Lower lobe of right lung (tissue), 2 donors: ENCODE data around the gene NKAPL. TPM values are rescaled to one million over a fixed set of nuclear protein-coding genes. Genes with fewer than 3 reads are reported as not detected.
"Not testable (repeated sequence)": the region's sequence is repeated elsewhere in the genome, so short reads cannot be mapped to it uniquely, and the experiment has no call there.

Experiments
- ATAC-seq, 2 donors: fragments of 200-7000 bp; cut with Tn5 transposase; one replicate each; pipeline ENCODE4 v1.9.1; 2020 to 2022; ENCODE audit warnings: mild to moderate bottlenecking in 2 of 2, moderate library complexity in 2 of 2
- DNase-seq: peaks from one replicate; pipeline ENCODE4 v3.0.0-alpha.2; 2020
- H3K27ac ChIP-seq: fragments of 200-600 bp; one replicate; pipeline ENCODE4 v1.8.0; 2022
- H3K27me3 ChIP-seq: fragments of 200-600 bp; one replicate; pipeline ENCODE4 v1.8.0; 2022; ENCODE audit warnings: low read depth
- H3K36me3 ChIP-seq: fragments of 200-600 bp; one replicate; pipeline ENCODE4 v1.8.0; 2022; ENCODE audit warnings: mild to moderate bottlenecking
- H3K4me1 ChIP-seq: fragments of 200-600 bp; one replicate; pipeline ENCODE4 v1.8.0; 2022
- H3K4me3 ChIP-seq: fragments of 200-600 bp; one replicate; pipeline ENCODE4 v1.8.0; 2022; ENCODE audit warnings: mild to moderate bottlenecking
- H3K9me3 ChIP-seq: fragments of 200-600 bp; one replicate; pipeline ENCODE4 v1.8.0; 2022
- CTCF ChIP-seq: fragments of 200-600 bp; IDR thresholded peaks from one replicate; pipeline ENCODE4 v1.8.0; 2022; ENCODE audit warnings: antibody characterized with exemption, mild to moderate bottlenecking
- intact Hi-C: fragments of 100-400 bp; cut with DNase I; formaldehyde crosslinking; loops from one replicate; pipeline ENCODE4 v1.11.0; 2022
- total RNA-seq: library from RNA; stranded (reverse); fragmentation: NEBNext Ultra II Directional; extraction: Animal tissue kit (Norgen Biotek cat#: 25700); gene quantifications from one replicate; pipeline ENCODE4 v1.2.1, GENCODE V29; 2021
- donor health status: DM: no; HTN: yes; CAD: no; lungs with severe emphysema.

NKAPL gene
- total RNA-seq, 1 donor from 2014 or later: 0.30 TPM

GRCh38 chr6:28282926-28283325 is 23.8 kb downstream of the NKAPL start:
- H3K4me1 ChIP-seq: peaks cover 9% of the 10 kb centered on the region
- no peak overlapping the region for H3K4me3 ChIP-seq
- no peak for DNase-seq
- ATAC-seq: no peak
- intact Hi-C loops: no loop called here
- H3K27me3 ChIP-seq: no peaks in the 10 kb centered on the region
- no peak for TF ChIP-seq CTCF
- peaks cover 34% of the 10 kb centered on the region for H3K36me3 ChIP-seq
- H3K9me3 ChIP-seq: peaks cover 6% of the 10 kb centered on the region
- no peak overlapping the region for H3K27ac ChIP-seq

- ATAC-seq: no peak
- no peaks in the 10 kb centered on the region for H3K4me1 ChIP-seq
Observed at GRCh38 chr6:28291573-28291972, 32.5 kb downstream of the NKAPL start.

GRCh38 chr6:28295326-28295725 is 36.2 kb downstream of the NKAPL start:
- H3K9me3 ChIP-seq: no peaks in the 10 kb centered on the region
- no peak overlapping the region for H3K27ac ChIP-seq
- intact Hi-C loops: no loop called here
- DNase-seq (no peak), ATAC-seq (no peak)
- TF ChIP-seq CTCF: no peak
- H3K27me3 ChIP-seq: no peaks in the 10 kb centered on the region
- H3K36me3 ChIP-seq: peaks cover 30% of the 10 kb centered on the region
- no peak overlapping the region for H3K4me3 ChIP-seq
- H3K4me1 ChIP-seq: no peaks in the 10 kb centered on the region

More at GRCh38 chr6:28291573-28291972, 32.5 kb downstream of the NKAPL start:
- intact Hi-C loops: no loop called here
- Histone ChIP-seq H3K36me3 (peaks cover 35% of the 10 kb centered on the region), H3K27me3 (no peaks in the 10 kb centered on the region), H3K27ac (no peak overlapping the region), H3K4me3 (no peak overlapping the region), H3K9me3 (no peaks in the 10 kb centered on the region)
- no peak for TF ChIP-seq CTCF
- DNase-seq: no peak

GRCh38 chr6:28296520-28297060 is 37.5 kb downstream of the NKAPL start:
- Histone ChIP-seq H3K36me3 (peaks cover 39% of the 10 kb centered on the region), H3K27me3 (no peaks in the 10 kb centered on the region), H3K4me1 (no peaks in the 10 kb centered on the region), H3K4me3 (no peak overlapping the region), H3K27ac (no peak overlapping the region), H3K9me3 (no peaks in the 10 kb centered on the region)
- intact Hi-C loops: no loop called here
- no peak for ATAC-seq
- no peak for DNase-seq
- TF ChIP-seq CTCF: no peak

- H3K27ac ChIP-seq: no peak overlapping the region
- H3K4me3 ChIP-seq: no peak overlapping the region
- H3K36me3 ChIP-seq: peaks cover 16% of the 10 kb centered on the region
- TF ChIP-seq CTCF: no peak
- DNase-seq (no peak), ATAC-seq (no peak)
- intact Hi-C loops: no loop called here
- H3K9me3 ChIP-seq: no peaks in the 10 kb centered on the region
- H3K4me1 ChIP-seq: no peaks in the 10 kb centered on the region
- H3K27me3 ChIP-seq: no peaks in the 10 kb centered on the region
Observed at GRCh38 chr6:28303570-28303969, 44.5 kb downstream of the NKAPL start.

- H3K9me3 ChIP-seq, ATAC-seq, H3K4me1 ChIP-seq, H3K36me3 ChIP-seq, H3K27ac ChIP-seq, H3K4me3 ChIP-seq, H3K27me3 ChIP-seq, intact Hi-C loops, DNase-seq: not testable (repeated sequence)
Observed at GRCh38 chr6:28306363-28306762, 47.3 kb downstream of the NKAPL start.

Other genes with a start within 250 kb of the NKAPL start
- 2.2 TPM for gene ZNF165, start 178.7 kb upstream of the NKAPL start, total RNA-seq
- 6.8 TPM for gene ZSCAN16, start 134.7 kb upstream of the NKAPL start, total RNA-seq
- 20.6 TPM for gene ZKSCAN8, start 117.4 kb upstream of the NKAPL start, total RNA-seq
- gene ZSCAN9, start 34.0 kb upstream of the NKAPL start, total RNA-seq: 11.3 TPM
- gene ZKSCAN4, start 7.0 kb upstream of the NKAPL start, total RNA-seq: 6.2 TPM
- 12.2 TPM for gene ZSCAN26, start 7.8 kb downstream of the NKAPL start, total RNA-seq
- gene PGBD1, start 22.3 kb downstream of the NKAPL start, total RNA-seq: 3.5 TPM
- 15.7 TPM for gene ZSCAN31, start 76.9 kb downstream of the NKAPL start, total RNA-seq
- gene ZKSCAN3, start 90.7 kb downstream of the NKAPL start, total RNA-seq: 8.8 TPM
- 5.5 TPM for gene ZSCAN12, start 140.4 kb downstream of the NKAPL start, total RNA-seq
- gene ZSCAN23, start 184.2 kb downstream of the NKAPL start, total RNA-seq: 1.7 TPM